Right lobe of liver (tissue), 6 donors: Measurements from ENCODE around the gene PPP1R9A. TPM values are rescaled to one million over a fixed set of nuclear protein-coding genes. Genes with fewer than 3 reads are reported as not detected.

Experiments
- ATAC-seq, 4 donors: fragments of 200-7000 bp; cut with Tn5 transposase; one replicate each; pipeline ENCODE4 v1.9.1; 2020; ENCODE audit warnings: mild to moderate bottlenecking in 4 of 4, moderate library complexity in 4 of 4
- DNase-seq, 3 donors: peaks; one replicate each; pipeline ENCODE4 v3.0.0-alpha.2; 2020
- H3K27ac ChIP-seq, 3 donors: fragments of 200-600 bp; one replicate each; pipeline ENCODE4 v1.8.0; 2022
- H3K27me3 ChIP-seq, 2 donors: fragments of 200-600 bp; one replicate each; pipeline ENCODE4 v1.8.0; 2022
- H3K36me3 ChIP-seq, 4 donors: fragments of 200-600 bp; sonication (generic) in 1 of 4; one replicate each; pipeline versions ENCODE4 v1.5.1 to v1.8.0; 2017 to 2022; ENCODE audit warnings: control low read depth in 1 of 4
- H3K4me1 ChIP-seq, 4 donors: fragments of 200-600 bp; sonication (generic) in 1 of 4; one replicate each; pipeline versions ENCODE4 v1.5.1 to v1.8.0; 2017 to 2022; ENCODE audit warnings: control low read depth in 1 of 4
- H3K4me3 ChIP-seq, 3 donors: fragments of 200-600 bp; one replicate each; pipeline ENCODE4 v1.8.0; 2022
- H3K9me3 ChIP-seq, 4 donors: fragments of 200-600 bp; sonication (generic) in 1 of 4; one replicate each; pipeline versions ENCODE4 v1.5.1 to v1.8.0; 2017 to 2022; ENCODE audit warnings: control low read depth in 1 of 4
- POLR2A ChIP-seq: fragments of 450-650 bp; IDR thresholded peaks from one replicate; pipeline ENCODE4 v1.6.1; 2017; ENCODE audit warnings: antibody characterized with exemption, mild to moderate bottlenecking
- WGBS: methylation state at CpG from one replicate; pipeline ENCODE4 v1.1.6; 2018; ENCODE audit warnings: low coverage, low lambda C conversion rate; ENCODE audit not compliant: insufficient coverage; ENCODE audit errors: missing lambda C conversion rate; 5-methylcytosine and 5-hydroxymethylcytosine counted together
- intact Hi-C, 2 donors: fragments of 100-400 bp; cut with DNase I; formaldehyde crosslinking; loops; one replicate each; pipeline versions ENCODE4 v1.11.2 to v1.14.1; 2022
- total RNA-seq, 6 experiments: library from RNA; depleted of rRNA in 2 of 6; stranded (reverse); fragments of >200 nt in 2 of 6; fragmentation: NEBNext Ultra II Directional in 3 of 6; extraction: Animal tissue kit (Norgen Biotek cat#: 25700) in 3 of 6; gene quantifications; one replicate each; pipeline versions ENCODE4 v1.1.0 to v1.2.4, GENCODE V29; 2016 to 2023
- TF ChIP-seq, protein P1 (sequence below), 4 donors: fragments of 200-600 bp in 3 of 4; fragments of 450-650 bp in 1 of 4; IDR thresholded peaks; one replicate each; pipeline versions ENCODE4 v1.5.1 to v1.8.0; 2016 to 2022; ENCODE audit warnings: antibody characterized with exemption in 4 of 4, mild to moderate bottlenecking in 2 of 4
- donor health status: DM: no; HTN: yes; CAD: no.
- donor health status: DM: no; HTN: no; CAD: no.
- donor health status: DM: no; HTN: no; CAD: no.
- donor health status: DM: no; HTN: yes; CAD: no.
- donor health status: DM: no; HTN: yes; CAD: no.

Gene PPP1R9A
- total RNA-seq, 6 experiments from 2014 or later, result 0.49 to 2.0 (median 0.81) TPM

DNA sequence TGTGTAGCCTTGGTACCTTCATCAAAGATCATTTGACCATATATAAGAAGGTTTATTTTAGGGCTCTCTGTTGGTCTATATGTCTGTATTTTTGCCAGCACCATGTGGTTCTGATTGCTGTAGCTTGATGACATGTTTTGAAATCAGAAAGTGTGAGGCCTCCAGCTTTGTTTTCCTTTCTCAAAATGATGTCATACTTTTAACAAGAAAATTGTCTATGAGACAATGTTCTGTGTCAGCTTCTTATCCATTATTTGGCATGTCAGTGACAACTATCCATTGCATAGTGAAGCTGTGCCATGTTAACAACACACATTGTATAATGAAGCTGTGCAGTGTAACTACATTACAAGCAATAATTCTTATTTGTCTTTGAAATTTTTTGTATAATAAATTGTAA, 9.1 kb upstream of the PPP1R9A start:
- ATAC-seq (no peak), DNase-seq (no peak)
- no peak overlapping the region for H3K27ac ChIP-seq
- H3K4me1 ChIP-seq, result no peaks in the 10 kb centered on the region
- intact Hi-C loops, result no loop called here
- TF ChIP-seq, protein P1, sequence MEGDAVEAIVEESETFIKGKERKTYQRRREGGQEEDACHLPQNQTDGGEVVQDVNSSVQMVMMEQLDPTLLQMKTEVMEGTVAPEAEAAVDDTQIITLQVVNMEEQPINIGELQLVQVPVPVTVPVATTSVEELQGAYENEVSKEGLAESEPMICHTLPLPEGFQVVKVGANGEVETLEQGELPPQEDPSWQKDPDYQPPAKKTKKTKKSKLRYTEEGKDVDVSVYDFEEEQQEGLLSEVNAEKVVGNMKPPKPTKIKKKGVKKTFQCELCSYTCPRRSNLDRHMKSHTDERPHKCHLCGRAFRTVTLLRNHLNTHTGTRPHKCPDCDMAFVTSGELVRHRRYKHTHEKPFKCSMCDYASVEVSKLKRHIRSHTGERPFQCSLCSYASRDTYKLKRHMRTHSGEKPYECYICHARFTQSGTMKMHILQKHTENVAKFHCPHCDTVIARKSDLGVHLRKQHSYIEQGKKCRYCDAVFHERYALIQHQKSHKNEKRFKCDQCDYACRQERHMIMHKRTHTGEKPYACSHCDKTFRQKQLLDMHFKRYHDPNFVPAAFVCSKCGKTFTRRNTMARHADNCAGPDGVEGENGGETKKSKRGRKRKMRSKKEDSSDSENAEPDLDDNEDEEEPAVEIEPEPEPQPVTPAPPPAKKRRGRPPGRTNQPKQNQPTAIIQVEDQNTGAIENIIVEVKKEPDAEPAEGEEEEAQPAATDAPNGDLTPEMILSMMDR (IDR thresholded peaks at IDR 0.05), result no peak
- TF ChIP-seq POLR2A, result no peak
- no peaks in the 10 kb centered on the region for H3K27me3 ChIP-seq
- no peaks in the 10 kb centered on the region for H3K9me3 ChIP-seq
- H3K36me3 ChIP-seq, result no peaks in the 10 kb centered on the region
- no peak overlapping the region for H3K4me3 ChIP-seq

DNA sequence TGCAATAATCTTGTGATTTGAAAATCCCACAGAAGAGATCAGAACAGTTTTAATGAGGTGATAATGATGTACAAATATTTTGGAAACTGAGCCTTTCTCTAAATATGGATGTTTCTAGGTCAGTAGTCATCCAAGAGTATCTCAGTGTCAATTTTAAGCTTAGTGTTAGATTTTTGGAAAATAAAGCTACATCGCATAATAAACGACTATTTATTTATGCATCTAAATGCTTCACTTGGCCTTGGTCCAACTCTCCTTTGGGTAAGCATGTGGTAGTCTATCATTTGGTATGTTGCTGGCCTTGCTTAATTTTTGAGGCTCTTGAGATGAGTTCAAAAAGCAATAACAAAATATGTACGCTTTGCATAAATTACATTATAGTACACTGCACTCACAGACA, 5.4 kb upstream of the PPP1R9A start:
- H3K27ac ChIP-seq, result no peak overlapping the region
- WGBS, result 81% methylated on average over 3 of the region's 3 CpGs
- ATAC-seq (no peak), DNase-seq (no peak)
- H3K4me1 ChIP-seq, result no peaks in the 10 kb centered on the region
- H3K4me3 ChIP-seq, result no peak overlapping the region
- no peaks in the 10 kb centered on the region for H3K27me3 ChIP-seq
- H3K36me3 ChIP-seq, result no peaks in the 10 kb centered on the region
- H3K9me3 ChIP-seq, result no peaks in the 10 kb centered on the region
- intact Hi-C loops, result no loop called here
- TF ChIP-seq, protein P1 (IDR thresholded peaks at IDR 0.05), result no peak
- TF ChIP-seq POLR2A, result no peak

DNA sequence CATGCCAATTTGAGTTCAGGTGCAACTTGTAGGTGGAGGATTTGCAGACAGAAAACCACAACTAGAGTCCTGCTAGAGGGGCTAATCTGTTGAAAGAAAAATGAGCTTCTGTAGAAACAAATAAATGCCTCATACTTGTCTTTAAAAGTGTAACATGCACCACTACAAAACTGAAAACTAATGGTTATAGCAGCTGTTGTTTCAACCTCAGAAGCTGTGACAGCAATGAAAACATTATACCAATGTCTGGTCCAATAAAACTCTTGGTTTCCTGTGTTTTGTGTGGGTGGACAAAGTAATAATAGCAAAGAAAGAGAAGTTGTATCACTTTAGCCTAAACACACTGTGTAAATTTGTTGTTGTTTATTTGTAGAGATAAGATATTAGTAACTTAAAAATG, 3.4 kb upstream of the PPP1R9A start:
- intact Hi-C loops, result no loop called here
- Histone ChIP-seq H3K27me3 (peaks cover 0 to under 1% of the 10 kb centered on the region in 2 donors), H3K9me3 (no peaks in the 10 kb centered on the region), H3K27ac (no peak overlapping the region), H3K36me3 (no peaks in the 10 kb centered on the region), H3K4me1 (no peaks in the 10 kb centered on the region), H3K4me3 (no peak overlapping the region)
- ATAC-seq (no peak), DNase-seq (no peak)
- no peak for TF ChIP-seq POLR2A
- TF ChIP-seq, protein P1 (IDR thresholded peaks at IDR 0.05), result no peak

DNA sequence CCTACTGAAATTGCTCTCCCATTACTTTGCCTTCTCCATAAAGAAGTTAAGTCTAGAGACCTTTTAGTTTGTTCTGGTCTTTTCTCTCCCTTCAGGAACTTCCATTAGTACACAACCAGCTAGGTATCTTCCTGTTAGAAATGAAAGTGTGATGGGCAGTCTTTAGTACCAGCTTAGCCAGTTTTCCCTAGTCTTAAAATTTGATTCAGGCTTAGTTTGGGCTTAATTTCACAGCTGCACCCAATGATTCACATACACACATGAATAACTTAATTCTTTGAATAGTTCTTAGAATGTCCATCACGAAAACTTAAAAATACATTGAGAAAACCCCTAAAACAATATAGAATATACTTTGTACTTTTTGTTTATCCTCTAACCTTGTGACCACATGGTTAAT, 2.4 kb upstream of the PPP1R9A start:
- Histone ChIP-seq H3K9me3 (no peaks in the 10 kb centered on the region), H3K27ac (no peak overlapping the region), H3K4me3 (no peak overlapping the region), H3K36me3 (no peaks in the 10 kb centered on the region), H3K27me3 (peaks cover 0 to 4% of the 10 kb centered on the region in 2 donors), H3K4me1 (no peaks in the 10 kb centered on the region)
- no peak for ATAC-seq
- WGBS, result 100% methylated on average over 1 of the region's 1 CpG
- no peak for DNase-seq
- TF ChIP-seq POLR2A, result no peak
- TF ChIP-seq, protein P1 (IDR thresholded peaks at IDR 0.05), result no peak
- intact Hi-C loops, result no loop called here
